IMR-90 (cell line): ENCODE results near the gene MRPL17. TPM values are rescaled to one million over a fixed set of nuclear protein-coding genes. Genes with fewer than 3 reads are reported as not detected.

Experiments used
- ATAC-seq: fragments of 200-7000 bp; cut with Tn5 transposase; 2 replicates; pipeline ENCODE4 v1.9.1; 2020; ENCODE audit warnings: low read depth, mild to moderate bottlenecking, moderate library complexity
- BruUV-seq: library from RNA; stranded (reverse); fragments of 400-500 nt; replicated peaks from 2 replicates; lab custom pipeline; 2021; lab: Mats Ljungman, UMichigan
- CTCF ChIA-PET: fragments of 300-600 bp; formaldehyde crosslinking; extraction: SDS; loops from one replicate; lab custom pipeline; 2021; ENCODE audit warnings: antibody characterized with exemption; lab: Yijun Ruan, JAX
- POLR2A ChIA-PET: fragments of 300-600 bp; sonication (Branson Sonifier 250); formaldehyde crosslinking; loops from one replicate; lab custom pipeline; 2022; ENCODE audit warnings: antibody characterized with exemption; ENCODE audit not compliant: unreplicated experiment; lab: Charles Lee
- DNase-seq: peaks from one replicate; pipeline ENCODE4 v3.0.0; 2013
- H2AFZ ChIP-seq: replicated peaks from 2 replicates; pipeline ENCODE3; 2013; ENCODE audit warnings: low read length, mild to moderate bottlenecking; ENCODE audit not compliant: poor library complexity
- H2AK5ac ChIP-seq: 2 replicates; pipeline ENCODE4 v1.6.1; 2013; ENCODE audit warnings: low read depth, low read length, inconsistent platforms
- H2AK9ac ChIP-seq: replicated peaks from 2 replicates; pipeline ENCODE3; 2013; ENCODE audit warnings: mild to moderate bottlenecking, low read depth, low read length, moderate library complexity; ENCODE audit not compliant: poor library complexity
- H2BK120ac ChIP-seq: 2 replicates; pipeline ENCODE4 v1.6.1; 2013; ENCODE audit warnings: low read depth, low read length, inconsistent platforms
- H2BK15ac ChIP-seq: 3 replicates; pipeline ENCODE4 v1.6.1; 2013; ENCODE audit warnings: low read depth, low read length, inconsistent platforms
- H2BK20ac ChIP-seq: 2 replicates; pipeline ENCODE4 v1.6.1; 2013; ENCODE audit warnings: low read depth, mild to moderate bottlenecking, inconsistent platforms, low read length, moderate library complexity
- H2BK5ac ChIP-seq: 2 replicates; pipeline ENCODE4 v1.6.1; 2013; ENCODE audit warnings: mild to moderate bottlenecking, low read depth, low read length, inconsistent platforms; ENCODE audit not compliant: poor library complexity, severe bottlenecking
- H3K14ac ChIP-seq: replicated peaks from 2 replicates; pipeline ENCODE4 v1.6.1; 2013; ENCODE audit warnings: low read depth, low read length, inconsistent platforms
- H3K18ac ChIP-seq: 2 replicates; pipeline ENCODE4 v1.6.1; 2013; ENCODE audit warnings: low read depth, low read length, control low read depth
- H3K23ac ChIP-seq: 2 replicates; pipeline ENCODE4 v1.6.1; 2013; ENCODE audit warnings: low read depth, low read length, inconsistent platforms
- H3K27ac ChIP-seq: 2 replicates; pipeline ENCODE4 v1.5.1; 2013; ENCODE audit warnings: mild to moderate bottlenecking, control low read depth, low read length; ENCODE audit not compliant: insufficient read depth
- H3K27me3 ChIP-seq: 2 replicates; pipeline ENCODE4 v1.6.1; 2013; ENCODE audit warnings: low read length; ENCODE audit not compliant: control insufficient read depth, insufficient read depth
- H3K36me3 ChIP-seq: 2 replicates; pipeline ENCODE4 v1.6.1; 2013; ENCODE audit warnings: low read length, mixed read lengths; ENCODE audit not compliant: control insufficient read depth, insufficient read depth
- H3K4ac ChIP-seq: 2 replicates; pipeline ENCODE4 v1.6.1; 2013; ENCODE audit warnings: low read depth, low read length, inconsistent platforms
- H3K4me1 ChIP-seq: 2 replicates; pipeline ENCODE4 v1.6.1; 2013; ENCODE audit warnings: low read length, mixed read lengths; ENCODE audit not compliant: control insufficient read depth, insufficient read depth
- H3K4me2 ChIP-seq: 2 replicates; pipeline ENCODE4 v1.6.1; 2013; ENCODE audit warnings: low read depth, mild to moderate bottlenecking, control low read depth, low read length, moderate library complexity
- H3K4me3 ChIP-seq: 2 replicates; pipeline ENCODE4 v1.5.1; 2013; ENCODE audit warnings: low read depth, mild to moderate bottlenecking, control low read depth, low read length, moderate library complexity; ENCODE audit not compliant: insufficient read depth
- H3K56ac ChIP-seq: 2 replicates; pipeline ENCODE4 v1.6.1; 2013; ENCODE audit warnings: low read length, inconsistent platforms; ENCODE audit not compliant: insufficient read depth; ENCODE audit errors: extremely low read depth
- H3K79me1 ChIP-seq, 2 experiments: 2 replicates each; pipeline ENCODE4 v1.6.1; 2013; ENCODE audit warnings: low read length in 2 of 2, inconsistent platforms in 1 of 2, low read depth in 1 of 2
- H3K9ac ChIP-seq: 2 replicates; pipeline ENCODE4 v1.6.1; 2013; ENCODE audit warnings: low read depth, low read length, control low read depth
- H3K9me1 ChIP-seq: 2 replicates; pipeline ENCODE4 v1.6.1; 2013; ENCODE audit warnings: low read length, inconsistent platforms; ENCODE audit not compliant: insufficient read depth
- H3K9me3 ChIP-seq: 2 replicates; pipeline ENCODE4 v1.6.1; 2013; ENCODE audit warnings: low read length; ENCODE audit not compliant: control insufficient read depth, insufficient read depth
- H4K20me1 ChIP-seq: 2 replicates; pipeline ENCODE4 v1.6.1; 2013; ENCODE audit warnings: low read length, inconsistent platforms; ENCODE audit not compliant: insufficient read depth
- H4K5ac ChIP-seq: 2 replicates; pipeline ENCODE4 v1.6.1; 2013; ENCODE audit warnings: mild to moderate bottlenecking, low read depth, low read length, control low read depth
- H4K8ac ChIP-seq, 2 experiments: 2 replicates each; pipeline ENCODE4 v1.6.1; 2013; ENCODE audit warnings: low read depth in 2 of 2, low read length in 2 of 2, control low read depth in 1 of 2, inconsistent platforms in 1 of 2
- H4K91ac ChIP-seq: 2 replicates; pipeline ENCODE4 v1.6.1; 2013; ENCODE audit warnings: low read depth, low read length, inconsistent platforms; ENCODE audit not compliant: insufficient read depth
- BHLHE40 ChIP-seq: fragments of 150-350 bp; IDR thresholded peaks from 2 replicates; pipeline ENCODE4 v1.6.1; 2016; ENCODE audit warnings: mild to moderate bottlenecking, low read depth, low read length
- FOS ChIP-seq: fragments of 150-350 bp; IDR thresholded peaks from 2 replicates; pipeline ENCODE4 v1.6.1; 2016; ENCODE audit warnings: low read depth, low read length
- MAFK ChIP-seq: IDR thresholded peaks from 2 replicates; pipeline ENCODE4 v1.6.1; 2012; ENCODE audit warnings: low read depth, low read length, improper control_type of control experiment
- MXI1 ChIP-seq: IDR thresholded peaks from 2 replicates; pipeline ENCODE4 v1.6.1; 2012; ENCODE audit warnings: low read depth, mild to moderate bottlenecking, low read length, moderate library complexity, borderline replicate concordance
- RAD21 ChIP-seq: IDR thresholded peaks from 2 replicates; pipeline ENCODE4 v1.6.1; 2012; ENCODE audit warnings: low read length, improper control_type of control experiment
- RFX5 ChIP-seq: IDR thresholded peaks from 2 replicates; pipeline ENCODE4 v1.8.0; 2012; ENCODE audit warnings: low read depth, mild to moderate bottlenecking, low read length, moderate library complexity
- WGBS, 2 experiments: methylation state at CpG; one replicate each; pipeline versions ENCODE4 v1.1.5 to v1.1.7; 2013; ENCODE audit warnings: missing lambda C conversion rate in 2 of 2; ENCODE audit not compliant: insufficient read length in 1 of 2; ENCODE audit errors: extremely low coverage in 2 of 2; 5-methylcytosine and 5-hydroxymethylcytosine counted together
- dilution Hi-C: fragments of 300-500 bp; cut with HindIII; formaldehyde crosslinking; loops from one replicate; pipeline ENCODE4 v1.14.3; 2018; ENCODE audit warnings: low sequenced_read_pairs; ENCODE audit not compliant: unreplicated experiment
- in situ Hi-C: fragments of 300-500 bp; cut with MboI; formaldehyde crosslinking; loops from 3 replicates; pipeline ENCODE4 v1.14.3; 2019; ENCODE audit warnings: low sequenced_read_pairs, inconsistent platforms, mixed read lengths
- intact Hi-C: fragments of 100-400 bp; cut with micrococcal nuclease; formaldehyde crosslinking; loops from 2 replicates; pipeline ENCODE4 v1.10.0; 2022
- polyA plus RNA-seq, 3 experiments: library from polyadenylated mRNA; depleted of rRNA; stranded (reverse); fragments of >200 nt; gene quantifications; 2 replicates each; pipeline ENCODE4 v1.2.3, GENCODE V29; 2012; ENCODE audit warnings: low replicate concordance in 1 of 3
- total RNA-seq: library from RNA; depleted of rRNA; stranded (reverse); fragments of >200 nt; gene quantifications from 2 replicates; pipeline ENCODE4 v1.2.3, GENCODE V29; 2012

Gene MRPL17
- total and polyA plus RNA-seq, 2 of the 4 experiments (the other 2 are of a cell fraction), result 70.3 to 85.2 TPM

DNA sequence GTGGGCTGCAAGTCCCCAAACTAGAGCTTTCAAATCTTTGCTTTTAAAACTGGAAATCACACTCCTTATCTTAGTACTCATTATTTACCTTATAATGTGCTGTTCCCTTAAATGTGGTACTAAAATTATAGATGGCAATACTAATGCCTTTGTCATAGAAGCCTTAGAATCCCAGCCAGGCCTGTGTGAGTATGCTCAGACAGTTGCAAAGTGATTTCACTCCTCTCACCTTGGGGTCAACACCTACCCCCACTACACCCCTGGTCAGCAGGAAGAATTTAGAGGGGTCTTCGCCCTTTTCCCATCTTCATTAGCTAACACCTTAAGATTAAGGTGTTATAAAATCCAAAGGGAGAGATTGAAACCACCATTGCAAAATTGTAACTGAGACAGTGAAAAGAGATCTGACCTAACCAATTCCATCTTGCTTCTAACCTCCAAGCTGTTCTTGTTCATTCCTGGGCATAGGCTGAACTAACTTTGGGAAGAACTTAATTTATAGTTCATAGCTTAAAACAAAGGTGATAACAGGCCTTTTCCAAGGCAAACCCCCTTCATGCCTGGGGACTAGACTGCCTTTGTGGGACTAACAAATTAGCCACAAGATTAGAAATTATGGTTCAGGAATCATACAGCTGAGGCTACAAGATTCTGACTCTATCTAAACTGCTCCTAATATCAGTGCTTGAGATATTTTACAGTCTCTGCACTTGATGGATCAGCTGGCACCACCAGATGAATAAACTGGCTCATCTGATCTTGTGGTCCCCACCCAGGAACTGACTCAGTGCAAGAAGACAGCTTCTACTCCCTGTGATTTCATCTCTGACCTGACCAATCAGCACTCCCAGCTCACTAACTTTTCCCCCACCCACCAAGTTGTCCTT lies 10.4 kb upstream of the MRPL17 start:
- Histone ChIP-seq H2BK120ac (no peak overlapping the region), H2AK9ac (no peak overlapping the region), H2AFZ (no peak overlapping the region), H3K9me1 (no peaks in the 10 kb centered on the region; the same call in 1 of the 2 replicates), H4K8ac (peak overlapping the region in 1 of 2 experiments; percentile 54; a peak in 1 of 4 replicates), H4K91ac (no peak overlapping the region), H3K14ac (no peak overlapping the region), H3K4ac (no peak overlapping the region), H2BK15ac (no peak overlapping the region), H3K27me3 (no peaks in the 10 kb centered on the region), H4K20me1 (no peaks in the 10 kb centered on the region), H3K36me3 (no peaks in the 10 kb centered on the region), H3K18ac (no peak overlapping the region), H2BK5ac (no peak overlapping the region), H3K9ac (no peak overlapping the region), H3K9me3 (peaks cover 2% of the 10 kb centered on the region; the same call in 1 of the 2 replicates), H3K27ac (no peak overlapping the region), H3K4me2 (no peak overlapping the region), H3K56ac (no peak overlapping the region), H2BK20ac (no peak overlapping the region), H4K5ac (no peak overlapping the region), H3K23ac (no peak overlapping the region), H3K79me1 (no peaks in the 10 kb centered on the region), H3K4me3 (no peak overlapping the region), H3K4me1 (peaks cover 6% of the 10 kb centered on the region), H2AK5ac (no peak overlapping the region)
- dilution Hi-C loops (no loop called here), in situ Hi-C loops (no loop called here), intact Hi-C loops (no loop called here)
- ATAC-seq, result peak; percentile 76
- no CpG with 5 or more reads among the region's 1 CpG for WGBS, 2 experiments
- DNase-seq, result peak; percentile 84
- POLR2A ChIA-PET, result no interaction called here
- CTCF ChIA-PET, result interaction anchor here (1.1 to 1.4 kb wide), 3 partner anchors 10 to 162 kb away, joined by 5 to 12 read pairs (median 5); partner anchors contain the start of gene MRPL17
- BruUV-seq, result no TSS peak
- TF ChIP-seq RAD21 (no peak), MXI1 (no peak), MAFK (no peak), RFX5 (no peak), BHLHE40 (no peak), FOS (no peak)
